HG02938 (cell line): ENCODE results near the gene PDLIM4.
A peak's percentile ranks its signal among the peaks of the same experiment; 100 is the strongest.

ENCODE experiments used
- ATAC-seq: cut with Tn5 transposase; IDR thresholded peaks from one replicate; pipeline ENCODE4 v1.9.1; 2021; ENCODE audit warnings: mild to moderate bottlenecking, moderate library complexity; ENCODE audit not compliant: unreplicated experiment

The PDLIM4 gene

DNA sequence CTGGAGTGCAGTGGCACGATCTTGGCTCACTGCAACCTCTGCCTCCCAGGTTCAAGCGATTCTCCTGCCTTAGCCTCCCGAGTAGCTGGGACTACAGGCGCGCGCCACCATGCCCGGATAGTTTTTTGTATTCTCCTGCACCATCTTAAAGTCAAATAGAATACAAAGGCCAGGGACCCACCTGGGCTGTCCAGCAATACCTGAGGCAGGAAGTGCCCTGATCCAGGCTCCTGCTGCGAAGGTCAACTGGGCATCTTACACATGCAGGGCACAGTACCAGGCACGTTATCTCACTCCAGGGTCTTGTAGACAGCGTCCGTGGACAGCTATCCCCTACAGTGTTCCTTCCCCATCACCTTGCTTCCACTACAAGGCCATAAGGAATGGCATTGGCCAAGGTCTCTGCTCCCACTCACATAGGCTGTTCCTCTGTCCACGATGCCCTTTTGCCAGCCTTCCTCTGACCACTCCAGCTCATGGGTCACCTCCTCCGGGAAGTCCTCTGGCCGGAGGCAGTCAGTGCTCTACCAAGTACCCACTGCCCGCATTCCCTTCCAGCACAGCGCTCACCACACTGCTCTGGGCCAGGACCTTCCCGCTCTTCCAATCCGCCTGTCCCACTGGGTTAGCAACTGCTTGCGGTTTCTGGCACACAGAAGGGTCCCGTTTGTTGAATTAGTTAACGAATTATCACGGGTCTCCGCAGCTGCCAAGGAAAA lies 30.8 kb upstream of the PDLIM4 start:
- no peak for ATAC-seq

DNA sequence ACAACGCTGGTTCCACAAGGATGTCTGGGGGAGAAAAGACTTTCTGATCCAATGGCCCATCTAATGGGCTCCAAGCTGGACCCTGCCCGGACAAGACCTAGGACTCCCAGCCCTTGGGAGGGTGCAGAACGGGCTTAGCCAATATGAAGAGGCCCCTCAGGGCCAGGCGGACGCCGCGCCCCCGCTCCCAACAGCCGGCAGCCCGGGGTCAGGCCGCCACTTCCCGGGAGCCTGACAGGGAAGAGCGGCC lies 30.3 kb upstream of the PDLIM4 start:
- no peak for ATAC-seq

DNA sequence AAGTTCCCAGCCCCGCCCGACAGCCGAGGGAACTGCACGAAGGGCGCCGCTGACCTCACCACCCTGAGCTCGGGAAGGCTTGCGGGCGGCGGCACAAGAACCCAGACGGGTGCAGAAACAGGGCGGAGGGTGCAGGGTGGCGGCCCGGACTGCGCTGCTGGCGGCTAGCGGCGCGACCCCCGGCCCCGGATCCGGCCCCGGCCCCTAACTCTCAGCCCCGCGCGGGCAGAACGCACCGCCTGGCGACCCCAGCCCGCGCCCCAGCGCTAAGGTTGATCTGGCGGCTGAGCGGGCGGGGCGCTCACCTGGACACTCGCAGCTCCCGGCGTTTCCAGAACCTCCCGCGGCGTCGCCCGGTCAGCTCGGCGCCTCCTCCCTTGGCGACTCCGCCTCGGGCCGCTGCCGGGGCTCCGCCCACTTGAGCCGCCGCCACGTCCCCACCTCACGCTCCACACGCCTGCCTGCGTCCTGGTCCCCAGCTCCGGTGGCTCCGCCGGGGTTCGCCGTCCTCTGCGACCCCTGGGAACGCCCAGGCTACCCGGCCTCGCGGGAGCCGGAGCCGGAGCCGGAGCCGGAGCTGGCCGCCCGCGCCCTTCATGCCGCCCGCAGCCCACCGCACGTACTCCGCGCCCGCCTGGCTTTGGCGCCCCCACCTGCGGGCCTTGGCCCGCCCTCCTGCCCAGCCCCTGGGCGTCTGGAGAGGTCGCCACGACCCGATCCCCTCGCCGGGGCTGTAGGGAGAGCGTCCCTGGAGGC lies 29.8 kb upstream of the PDLIM4 start, which contains the start of gene P4HA2:
Gene P4HA2 (minus strand): TSS at position 369 of the 756 bp plus-strand sequence. CDS start 9,227 bp downstream, outside the sequence.
- ATAC-seq = peak; percentile 77

DNA sequence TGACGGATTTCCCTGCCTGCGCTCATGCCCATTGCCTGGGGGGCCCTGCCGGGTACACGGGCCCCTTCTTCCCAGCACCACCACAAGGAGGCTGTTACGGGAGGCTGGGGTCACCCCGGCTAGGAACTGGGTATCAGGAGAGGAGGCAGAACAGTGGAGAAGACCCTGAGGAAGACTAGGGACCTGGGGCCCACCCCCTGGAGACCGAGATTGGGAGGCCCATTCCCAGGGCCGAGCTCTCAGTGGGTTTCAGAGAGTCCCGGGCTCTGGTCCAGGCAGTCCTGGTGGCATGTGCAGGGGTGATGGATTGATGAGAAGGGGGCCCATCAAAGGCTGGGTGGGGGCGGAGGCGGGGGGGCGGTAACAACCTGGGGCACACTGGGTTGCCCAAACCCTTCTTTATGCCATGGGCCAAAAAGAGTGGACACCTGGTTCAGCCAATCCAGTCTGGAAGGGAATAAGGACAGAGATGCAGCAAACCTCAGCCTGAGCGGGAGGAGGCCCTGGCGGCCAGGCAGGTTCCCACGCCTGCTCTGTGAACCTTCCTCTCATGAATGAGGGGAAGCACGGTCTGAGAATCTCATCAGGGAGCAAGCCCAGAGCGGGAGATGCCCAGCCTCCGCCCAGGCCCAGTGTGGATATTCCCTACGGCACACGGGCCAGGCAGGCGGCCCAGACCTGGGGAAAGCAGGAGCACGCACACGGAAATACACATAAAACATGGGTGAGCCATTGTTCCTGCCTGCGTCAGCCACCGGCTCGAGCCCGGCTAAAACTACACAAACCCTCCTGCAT lies 29.1 kb upstream of the PDLIM4 start:
- ATAC-seq = no peak

DNA sequence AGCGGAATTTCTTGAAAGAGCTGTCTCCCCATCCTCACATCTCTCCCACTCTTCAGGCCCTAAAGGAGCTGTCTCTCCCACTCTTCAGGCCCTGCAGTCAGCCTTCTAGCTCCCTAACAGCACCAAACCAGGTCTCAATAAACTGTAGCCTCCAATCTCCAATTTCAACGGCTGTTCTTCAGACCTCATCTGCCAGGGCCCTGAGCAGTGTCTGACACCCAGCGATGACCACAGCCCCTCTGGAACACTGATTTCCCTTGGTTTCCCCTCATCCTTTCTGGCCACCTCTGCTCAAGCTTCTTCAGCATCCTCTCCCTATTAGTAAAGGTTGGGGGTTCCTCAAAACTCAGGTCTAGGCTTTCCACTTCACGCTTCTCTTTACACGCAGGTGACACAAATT lies 28.3 kb upstream of the PDLIM4 start:
- no peak for ATAC-seq

DNA sequence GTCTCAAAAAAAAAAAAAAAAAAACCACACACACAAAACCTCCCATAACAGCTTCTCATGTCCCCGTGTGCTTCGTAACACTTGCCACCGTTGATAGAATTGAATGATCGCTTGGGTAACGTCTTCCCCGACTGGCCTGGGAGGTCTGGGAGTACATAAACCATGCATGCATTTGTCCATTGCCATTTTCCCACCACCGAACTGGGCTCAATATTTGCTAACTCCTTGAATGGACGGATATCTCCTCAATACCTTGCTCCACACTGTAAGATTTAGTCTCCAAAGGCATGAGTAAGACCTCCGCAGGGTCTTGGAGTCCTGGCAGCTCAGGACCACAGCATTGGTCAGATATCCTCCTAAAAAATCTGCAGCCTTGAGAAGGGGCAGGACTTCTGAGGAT lies 26.6 kb upstream of the PDLIM4 start:
- ATAC-seq = no peak

DNA sequence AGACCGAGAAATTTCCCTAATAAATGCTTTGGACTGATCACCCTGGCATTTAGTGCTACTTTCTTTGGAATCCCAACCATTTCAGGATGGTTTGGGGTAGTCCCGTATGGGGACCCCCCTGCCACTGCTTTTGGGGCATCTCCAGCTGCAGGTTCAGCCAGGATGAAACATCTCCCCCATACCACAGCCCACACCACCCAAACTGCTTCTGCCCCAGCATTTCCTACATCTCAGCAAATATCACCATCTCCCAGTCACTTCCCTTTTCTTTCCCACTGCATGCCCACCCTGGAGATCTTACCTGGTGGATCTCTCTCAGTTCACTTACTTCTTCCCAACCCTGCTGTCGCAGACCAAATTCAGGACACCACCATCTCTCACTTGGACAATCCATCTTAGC lies 25.0 kb upstream of the PDLIM4 start:
- no peak for ATAC-seq

DNA sequence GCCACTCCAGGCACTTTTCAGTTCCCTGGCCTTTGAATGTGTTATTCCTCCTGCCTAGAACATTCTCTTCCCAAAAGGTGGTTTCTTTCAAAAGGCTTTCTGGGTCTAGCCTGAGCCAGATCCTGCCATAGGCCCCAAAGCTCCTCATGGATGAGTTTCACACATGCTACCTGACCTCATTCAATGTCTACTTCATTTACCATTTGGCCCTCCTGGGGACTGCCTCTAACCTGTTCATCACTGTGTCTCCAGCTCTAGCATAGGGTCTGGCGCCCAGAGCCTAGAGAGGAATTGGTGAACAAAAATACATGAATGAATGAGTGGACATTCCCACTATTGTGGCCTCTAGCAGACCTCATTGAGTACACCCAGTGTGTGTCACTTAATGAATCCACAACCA lies 24.4 kb upstream of the PDLIM4 start:
- no peak for ATAC-seq

DNA sequence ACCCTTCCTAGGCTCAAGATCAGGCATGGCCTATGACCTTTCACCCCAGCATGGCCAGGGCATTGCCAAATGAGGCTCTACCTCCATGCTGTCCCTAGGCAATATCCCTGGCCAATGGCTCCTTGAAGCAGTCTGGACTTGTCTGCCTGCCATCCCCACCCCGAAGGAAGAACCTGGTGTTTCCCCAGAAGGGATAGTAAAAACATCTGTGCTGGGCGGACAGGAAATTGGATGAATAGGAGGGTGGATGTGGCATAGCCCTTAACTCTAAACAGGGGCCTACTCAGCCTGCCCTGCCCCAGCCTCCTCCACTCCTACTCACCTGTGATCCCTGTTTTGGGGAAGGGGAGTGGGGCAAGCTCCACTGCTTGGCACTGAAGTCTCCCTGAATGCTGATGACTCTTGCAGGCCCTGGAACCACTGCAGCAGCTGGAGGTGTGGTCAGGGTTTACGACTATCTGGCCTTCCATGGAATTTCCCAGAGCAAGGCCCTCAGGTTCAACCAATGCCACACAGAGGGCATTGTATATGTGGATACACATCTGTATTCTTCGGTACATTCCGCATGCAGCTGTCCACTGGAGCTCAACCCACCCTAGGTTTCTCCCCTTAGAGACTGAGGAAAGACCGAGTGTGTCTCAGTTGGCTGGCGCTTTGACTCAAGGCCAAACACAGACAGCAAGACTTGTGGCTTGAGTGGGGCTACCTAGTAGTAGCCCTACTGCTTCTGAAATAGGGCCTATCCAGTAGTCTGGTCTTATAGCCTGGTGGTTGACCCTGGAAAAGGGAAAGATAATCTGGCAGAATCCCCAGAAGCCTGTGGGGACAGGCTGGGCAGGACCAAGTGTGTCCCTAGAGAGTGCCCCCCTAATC lies 23.4 kb upstream of the PDLIM4 start:
- ATAC-seq = no peak

DNA sequence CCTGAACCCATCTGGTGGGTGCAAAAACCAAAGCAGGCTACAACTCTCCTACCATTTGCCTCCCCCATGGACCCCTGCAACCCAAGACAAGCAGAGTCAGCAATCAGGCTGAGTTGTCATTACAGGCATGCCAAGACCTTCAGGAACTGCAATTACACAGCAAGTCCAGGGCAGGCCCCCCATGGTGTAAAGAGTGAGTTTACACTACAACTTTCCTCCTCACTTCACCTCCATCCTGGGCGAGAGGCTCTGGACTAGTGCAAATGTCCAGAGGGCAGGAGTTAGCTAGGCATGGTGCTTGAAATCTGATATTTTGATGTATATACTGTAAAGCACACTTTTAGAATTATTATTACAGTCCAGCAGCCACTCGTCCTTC lies 22.8 kb upstream of the PDLIM4 start:
- no peak for ATAC-seq

DNA sequence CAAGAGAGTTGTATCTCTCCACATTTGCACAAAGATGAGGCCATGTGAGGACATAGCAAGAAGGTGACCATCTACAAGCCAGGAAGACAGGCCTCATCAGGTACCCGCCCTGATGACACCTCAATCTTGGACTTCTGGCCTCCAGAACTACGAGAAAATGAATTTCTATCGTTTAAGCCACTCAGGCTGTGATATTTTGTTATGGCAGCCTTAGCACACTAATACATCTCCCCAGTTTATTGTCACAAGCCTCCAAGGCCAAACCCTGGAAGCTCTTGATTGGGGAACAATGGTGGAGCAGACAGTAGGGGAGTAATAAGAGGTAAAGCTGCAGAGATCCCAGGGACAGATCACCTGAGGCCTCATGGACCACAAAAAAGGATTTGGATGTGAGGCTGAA lies 22.2 kb upstream of the PDLIM4 start:
- ATAC-seq = no peak

DNA sequence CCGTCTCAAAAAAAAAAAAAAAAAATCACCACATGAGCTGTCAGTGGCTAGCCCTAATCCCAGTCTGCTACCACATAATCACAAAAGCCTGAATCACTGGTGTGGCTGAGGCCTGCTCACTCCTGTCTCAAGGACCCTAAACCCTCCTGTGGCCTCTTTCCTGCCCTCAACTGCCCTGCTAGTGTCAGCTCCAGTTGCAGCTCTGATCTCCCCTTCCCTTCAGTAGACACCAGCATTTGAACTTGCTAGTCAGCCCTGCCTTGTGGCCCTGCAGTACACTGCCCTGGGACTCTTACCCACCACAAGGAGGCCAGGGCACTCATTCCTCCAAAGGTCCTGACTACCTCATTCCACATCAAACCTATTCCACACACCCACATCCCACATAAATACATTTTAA lies 20.4 kb upstream of the PDLIM4 start:
- no peak for ATAC-seq

DNA sequence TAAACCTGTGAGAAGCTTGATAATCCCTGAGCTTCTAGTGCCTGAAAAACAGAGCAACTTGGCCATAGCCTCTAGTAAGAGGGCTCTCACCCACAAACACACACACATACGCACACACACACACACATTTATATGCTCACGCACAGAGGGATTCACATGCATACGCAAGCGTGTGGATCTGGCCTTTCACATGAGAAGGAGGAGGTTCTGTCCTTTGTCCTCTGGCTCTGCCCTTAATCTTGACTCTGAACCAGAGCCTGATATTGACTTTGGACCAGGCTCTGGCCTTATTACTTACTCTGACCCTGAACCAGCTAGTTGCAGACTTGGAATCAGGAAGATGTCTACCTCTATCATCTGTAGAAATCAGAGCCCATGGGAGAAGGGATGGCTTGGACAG lies 19.8 kb upstream of the PDLIM4 start:
- ATAC-seq = no peak

DNA sequence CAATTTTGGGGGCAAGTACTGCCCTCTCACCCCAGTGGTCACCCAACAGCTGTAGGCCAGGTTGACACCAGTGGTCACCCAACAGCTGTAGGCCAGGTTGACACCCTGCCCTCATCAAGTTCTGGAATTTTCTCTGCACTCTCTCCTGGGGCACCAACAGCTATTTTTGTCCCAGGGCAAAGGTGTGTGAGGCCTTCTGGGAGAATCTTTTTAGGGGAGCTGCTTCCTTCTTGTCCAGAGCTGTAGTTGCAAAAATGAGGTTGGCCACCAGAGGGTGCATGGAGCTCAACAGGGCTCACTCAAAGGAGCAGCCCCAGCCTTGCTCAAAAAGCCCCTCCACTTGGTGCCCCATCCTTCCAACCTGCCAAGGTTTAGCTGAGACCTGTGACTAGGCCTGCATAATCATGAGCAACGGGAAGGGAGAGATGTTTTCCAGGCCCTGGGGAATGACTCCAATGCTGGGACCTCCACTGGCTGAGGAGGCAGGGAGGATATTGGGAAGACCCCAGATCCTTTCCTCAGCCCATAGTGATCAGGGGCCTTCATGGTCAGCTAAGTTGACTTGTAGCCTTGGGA lies 19.2 kb upstream of the PDLIM4 start:
- ATAC-seq = peak; percentile 76

DNA sequence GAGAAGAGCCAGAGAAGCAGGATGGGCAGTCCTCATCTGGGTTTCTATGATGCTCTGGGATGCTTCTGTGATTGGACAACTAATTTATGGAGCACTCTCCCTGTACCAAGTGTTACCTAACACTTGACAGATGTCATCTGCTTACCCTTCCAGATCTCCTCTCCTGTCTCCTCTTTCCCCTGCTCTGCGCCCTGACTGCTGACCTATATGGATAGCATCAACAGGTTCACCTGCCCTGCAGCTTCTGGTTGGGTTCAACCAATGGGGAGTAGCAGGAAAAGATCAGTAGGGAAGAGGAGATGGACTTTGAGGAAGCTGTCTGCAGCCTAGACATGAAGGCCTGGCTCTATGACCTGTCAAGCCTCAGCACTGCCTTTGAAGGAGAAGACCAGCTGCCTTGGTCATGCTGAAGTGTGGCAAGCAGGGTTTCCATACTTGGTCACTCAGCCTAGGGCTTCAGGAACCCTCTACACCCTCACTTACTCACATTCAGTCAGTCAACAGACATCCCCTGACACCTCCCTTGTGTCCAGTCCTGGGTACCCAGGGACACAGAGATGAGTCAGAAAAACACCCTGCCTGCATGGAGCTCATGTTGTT lies 18.5 kb upstream of the PDLIM4 start:
- no peak for ATAC-seq

DNA sequence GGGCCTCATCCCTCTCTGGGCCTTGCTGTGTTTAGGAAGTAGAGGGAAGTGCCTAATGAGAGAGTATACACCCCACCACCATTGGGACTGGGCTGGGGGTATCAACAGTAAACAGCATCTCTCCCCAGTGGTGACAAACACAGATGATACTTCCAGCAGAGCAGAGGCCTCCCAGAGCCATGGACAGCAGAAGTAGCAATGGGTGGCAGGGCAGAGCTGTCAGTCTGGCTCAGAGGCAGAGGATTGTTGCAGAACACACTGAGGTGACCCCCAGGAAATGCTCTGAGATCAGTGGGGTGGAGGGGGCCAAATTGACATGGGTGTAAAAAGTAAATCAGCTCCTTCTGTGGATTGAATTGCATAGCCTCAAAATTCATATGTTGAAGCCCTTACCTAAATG lies 17.7 kb upstream of the PDLIM4 start:
- no peak for ATAC-seq

DNA sequence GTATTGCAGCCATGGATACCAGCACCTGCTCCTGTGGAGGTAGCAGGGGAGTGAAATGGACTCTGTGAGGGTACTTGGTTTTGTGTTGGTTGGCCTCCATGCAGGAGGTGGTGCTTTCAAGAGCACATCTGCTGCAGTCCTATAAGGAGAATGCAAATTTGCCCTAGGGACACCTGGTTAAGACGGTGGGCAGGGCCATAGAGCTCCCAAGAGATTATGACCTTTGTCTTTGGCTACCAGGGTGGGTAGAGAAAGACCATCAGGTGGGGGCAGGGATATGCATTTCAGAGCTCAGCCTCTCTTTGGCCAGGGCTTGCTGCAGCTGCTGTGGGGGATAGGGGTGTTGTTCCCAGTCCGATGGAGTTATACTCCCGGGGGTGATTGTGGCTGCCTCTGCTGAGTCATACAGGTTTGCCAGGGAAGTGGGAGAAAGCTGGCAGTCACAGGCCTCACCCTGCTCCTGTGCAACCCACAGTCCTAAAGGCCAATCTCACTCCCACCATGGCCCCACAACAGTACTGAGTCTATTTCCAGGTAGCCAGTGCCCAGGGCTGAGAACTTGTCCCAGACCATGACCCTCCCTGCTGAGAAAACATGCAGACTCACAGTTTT lies 14.0 kb upstream of the PDLIM4 start:
- no peak for ATAC-seq

DNA sequence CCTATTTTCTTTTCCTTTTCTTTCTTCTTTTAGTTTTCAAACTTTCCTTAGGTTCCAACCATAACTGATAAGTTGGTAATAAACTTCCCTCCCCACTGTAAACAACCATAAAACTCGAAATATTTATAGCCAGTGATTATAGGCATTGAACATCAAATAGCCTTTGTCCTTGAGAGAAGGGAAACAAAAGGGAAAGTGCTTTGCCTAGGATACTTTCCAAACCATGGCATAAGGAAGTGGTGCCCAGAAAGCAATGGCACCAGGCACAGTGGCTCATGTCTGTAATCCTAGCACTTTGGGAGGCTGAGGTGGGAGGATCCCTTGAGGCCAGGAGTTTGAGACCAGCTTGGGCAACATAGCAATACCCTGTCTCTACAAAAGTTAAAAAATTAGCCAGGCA lies 11.9 kb upstream of the PDLIM4 start:
- no peak for ATAC-seq

DNA sequence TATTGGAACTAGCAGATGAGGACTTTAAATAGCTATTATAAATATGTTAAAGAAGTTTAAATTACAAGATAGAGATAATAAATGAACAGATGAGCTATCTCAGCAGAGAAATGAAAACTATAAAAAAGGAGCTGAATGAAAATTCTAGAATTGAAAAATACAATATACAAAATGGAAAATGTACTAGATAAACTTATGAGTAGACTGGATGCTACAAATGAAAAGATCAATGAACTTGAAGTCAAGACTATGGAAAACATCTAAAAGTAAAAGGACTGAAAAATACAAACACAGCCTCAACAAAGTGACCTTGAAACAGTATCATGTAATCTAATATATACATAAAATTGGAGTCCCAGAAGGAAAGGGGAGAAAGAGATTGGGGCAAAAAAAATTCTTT lies 10.7 kb upstream of the PDLIM4 start:
- no peak for ATAC-seq

DNA sequence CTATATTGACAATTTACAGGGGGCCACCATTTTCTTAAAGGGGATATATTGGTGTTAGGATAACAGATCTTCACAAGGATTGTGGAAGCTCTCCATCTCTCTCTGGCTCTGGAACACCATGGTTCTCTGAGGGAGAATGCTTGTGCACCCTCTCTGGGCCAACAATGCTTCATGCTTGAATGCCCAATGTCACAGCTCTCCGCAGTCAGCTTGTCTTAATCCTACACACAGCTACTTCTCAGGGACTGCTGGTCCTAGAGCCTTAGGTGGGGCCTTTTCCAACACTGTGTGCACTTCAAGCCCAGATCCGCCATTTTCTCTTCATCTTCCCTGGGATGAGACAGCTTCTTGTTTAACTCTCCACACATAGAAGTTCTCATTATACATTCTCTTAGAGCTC lies 6.9 kb upstream of the PDLIM4 start:
- ATAC-seq = no peak
